ENCODE results near the gene CCDC85A. TPM values are rescaled to one million over a fixed set of nuclear protein-coding genes. Genes with fewer than 3 reads are reported as not detected.

Gene CCDC85A
- polyA plus RNA-seq, 6 donors from 2014 or later = not detected

GRCh38 chr2:56177420-56178220, 6.2 kb upstream of the CCDC85A start:
- no peak for DNase-seq
- no peaks in the 10 kb centered on the region for H3K36me3 Mint-ChIP-seq
- H3K4me3 Mint-ChIP-seq = peak overlapping the region in 1 of 8 donors; percentile 33
- H3K27me3 Mint-ChIP-seq = peaks cover 25 to 39% (median 30%) of the 10 kb centered on the region in 3 donors
- no peaks in the 10 kb centered on the region for H3K4me1 Mint-ChIP-seq
- no peak overlapping the region for H3K27ac Mint-ChIP-seq
- no peak for ATAC-seq (ENCODE audit: low read depth in 2 of 2)
- peaks cover 0 to 3% (median 0%) of the 10 kb centered on the region in 7 donors for H3K9me3 Mint-ChIP-seq

GRCh38 chr2:56179931-56180330, 3.9 kb upstream of the CCDC85A start:
- Mint-ChIP-seq H3K9me3 (peaks cover 0 to 3% (median 0%) of the 10 kb centered on the region in 7 donors), H3K27ac (no peak overlapping the region), H3K27me3 (peaks cover 28 to 52% (median 42%) of the 10 kb centered on the region in 3 donors), H3K4me3 (no peak overlapping the region), H3K36me3 (no peaks in the 10 kb centered on the region), H3K4me1 (peaks cover 0 to 4% (median 3%) of the 10 kb centered on the region in 3 donors)
- no peak for DNase-seq
- ATAC-seq (ENCODE audit: low read depth in 2 of 2) = no peak

- H3K4me1 Mint-ChIP-seq = peaks cover 0 to 14% (median 3%) of the 10 kb centered on the region in 3 donors
- peak overlapping the region in 4 of 8 donors; percentile 13 to 66 (median 49) for H3K4me3 Mint-ChIP-seq
- H3K27me3 Mint-ChIP-seq = peaks cover 49 to 77% (median 67%) of the 10 kb centered on the region in 3 donors
- DNase-seq (no peak), ATAC-seq (ENCODE audit: low read depth in 2 of 2) (no peak)
- H3K36me3 Mint-ChIP-seq = peaks cover 0 to 6% of the 10 kb centered on the region in 2 donors
- peaks cover 0 to 3% (median 0%) of the 10 kb centered on the region in 7 donors for H3K9me3 Mint-ChIP-seq
- no peak overlapping the region for H3K27ac Mint-ChIP-seq
These were observed 1.4 kb upstream of the CCDC85A start for GRCh38 chr2:56182420-56182819.

GRCh38 chr2:56184500-56185011, 766 bp downstream of the CCDC85A start:
- ATAC-seq (ENCODE audit: low read depth in 2 of 2) = no peak
- no peak overlapping the region for H3K27ac Mint-ChIP-seq
- peaks cover 0 to 14% (median 3%) of the 10 kb centered on the region in 3 donors for H3K4me1 Mint-ChIP-seq
- H3K36me3 Mint-ChIP-seq = peaks cover 0 to 6% of the 10 kb centered on the region in 2 donors
- peaks cover 0 to 3% (median 0%) of the 10 kb centered on the region in 7 donors for H3K9me3 Mint-ChIP-seq
- peaks cover 45 to 87% (median 63%) of the 10 kb centered on the region in 3 donors for H3K27me3 Mint-ChIP-seq
- peak overlapping the region in 3 of 8 donors; percentile 16 to 58 (median 51) for H3K4me3 Mint-ChIP-seq
- no peak for DNase-seq

- Mint-ChIP-seq H3K4me3 (peak overlapping the region; percentile 48 to 91 (median 66)), H3K27ac (no peak overlapping the region), H3K36me3 (peaks cover 0 to 6% of the 10 kb centered on the region in 2 donors), H3K4me1 (peaks cover 0 to 14% (median 3%) of the 10 kb centered on the region in 3 donors), H3K27me3 (peaks cover 40 to 87% (median 57%) of the 10 kb centered on the region in 3 donors), H3K9me3 (no peaks in the 10 kb centered on the region)
- ATAC-seq (ENCODE audit: low read depth in 2 of 2) (no peak), DNase-seq (no peak)
These were observed 1.4 kb downstream of the CCDC85A start for GRCh38 chr2:56185101-56185581.

GRCh38 chr2:56185582-56186046, 1.8 kb downstream of the CCDC85A start:
- H3K4me1 Mint-ChIP-seq = peaks cover 0 to 14% (median 3%) of the 10 kb centered on the region in 3 donors
- peaks cover 42 to 87% (median 57%) of the 10 kb centered on the region in 3 donors for H3K27me3 Mint-ChIP-seq
- peak overlapping the region; percentile 48 to 91 (median 65) for H3K4me3 Mint-ChIP-seq
- H3K36me3 Mint-ChIP-seq = peaks cover 0 to 6% of the 10 kb centered on the region in 2 donors
- no peaks in the 10 kb centered on the region for H3K9me3 Mint-ChIP-seq
- H3K27ac Mint-ChIP-seq = no peak overlapping the region
- no peak for DNase-seq
- no peak for ATAC-seq (ENCODE audit: low read depth in 2 of 2)

- H3K4me3 Mint-ChIP-seq = no peak overlapping the region
- H3K9me3 Mint-ChIP-seq = peaks cover 0 to 4% (median 0%) of the 10 kb centered on the region in 7 donors
- no peaks in the 10 kb centered on the region for H3K36me3 Mint-ChIP-seq
- H3K27ac Mint-ChIP-seq = no peak overlapping the region
- DNase-seq (no peak), ATAC-seq (ENCODE audit: low read depth in 2 of 2) (no peak)
- H3K27me3 Mint-ChIP-seq = peaks cover 22 to 57% (median 25%) of the 10 kb centered on the region in 3 donors
- H3K4me1 Mint-ChIP-seq = no peaks in the 10 kb centered on the region
These were observed 7.8 kb downstream of the CCDC85A start for GRCh38 chr2:56191617-56192016.

- peaks cover 12 to 46% (median 14%) of the 10 kb centered on the region in 3 donors for H3K27me3 Mint-ChIP-seq
- no peak overlapping the region for H3K27ac Mint-ChIP-seq
- ATAC-seq (ENCODE audit: low read depth in 2 of 2) = no peak
- peaks cover 0 to 4% (median 0%) of the 10 kb centered on the region in 7 donors for H3K9me3 Mint-ChIP-seq
- no peak overlapping the region for H3K4me3 Mint-ChIP-seq
- no peaks in the 10 kb centered on the region for H3K36me3 Mint-ChIP-seq
- no peaks in the 10 kb centered on the region for H3K4me1 Mint-ChIP-seq
- DNase-seq = no peak
These were observed 9.0 kb downstream of the CCDC85A start for GRCh38 chr2:56192664-56193305.

- Mint-ChIP-seq H3K36me3 (no peaks in the 10 kb centered on the region), H3K27me3 (peaks cover 7 to 18% (median 9%) of the 10 kb centered on the region in 3 donors), H3K9me3 (peaks cover 0 to 4% (median 0%) of the 10 kb centered on the region in 7 donors), H3K4me3 (no peak overlapping the region), H3K4me1 (no peaks in the 10 kb centered on the region), H3K27ac (no peak overlapping the region)
- ATAC-seq (ENCODE audit: low read depth in 2 of 2) (no peak), DNase-seq (no peak)
These were observed 11.8 kb downstream of the CCDC85A start for GRCh38 chr2:56195563-56195962.

GRCh38 chr2:56197816-56198215, 14.0 kb downstream of the CCDC85A start:
- Mint-ChIP-seq H3K27ac (no peak overlapping the region), H3K4me3 (no peak overlapping the region), H3K36me3 (no peaks in the 10 kb centered on the region), H3K4me1 (no peaks in the 10 kb centered on the region), H3K27me3 (peaks cover 0 to 7% (median 5%) of the 10 kb centered on the region in 3 donors), H3K9me3 (peaks cover 0 to 4% (median 0%) of the 10 kb centered on the region in 7 donors)
- ATAC-seq (ENCODE audit: low read depth in 2 of 2) (no peak), DNase-seq (no peak)

- ATAC-seq (ENCODE audit: low read depth in 2 of 2) = no peak
- Mint-ChIP-seq H3K36me3 (no peaks in the 10 kb centered on the region), H3K4me3 (no peak overlapping the region), H3K27ac (no peak overlapping the region), H3K4me1 (no peaks in the 10 kb centered on the region), H3K27me3 (peaks cover 0 to 4% (median 0%) of the 10 kb centered on the region in 3 donors), H3K9me3 (no peaks in the 10 kb centered on the region)
- DNase-seq = no peak
These were observed 15.1 kb downstream of the CCDC85A start for GRCh38 chr2:56198936-56199335.

GRCh38 chr2:56199492-56199891, 15.7 kb downstream of the CCDC85A start:
- Mint-ChIP-seq H3K4me3 (no peak overlapping the region), H3K27ac (no peak overlapping the region), H3K4me1 (no peaks in the 10 kb centered on the region), H3K36me3 (no peaks in the 10 kb centered on the region), H3K9me3 (no peaks in the 10 kb centered on the region), H3K27me3 (peaks cover 0 to 4% (median 0%) of the 10 kb centered on the region in 3 donors)
- ATAC-seq (ENCODE audit: low read depth in 2 of 2) (no peak), DNase-seq (no peak)

- H3K4me3 Mint-ChIP-seq = no peak overlapping the region
- H3K36me3 Mint-ChIP-seq = no peaks in the 10 kb centered on the region
- H3K4me1 Mint-ChIP-seq = no peaks in the 10 kb centered on the region
- no peak for ATAC-seq (ENCODE audit: low read depth in 2 of 2)
- DNase-seq = no peak
- H3K27me3 Mint-ChIP-seq = peaks cover 0 to 10% (median 5%) of the 10 kb centered on the region in 3 donors
- H3K27ac Mint-ChIP-seq = no peak overlapping the region
- peaks cover 0 to 3% (median 0%) of the 10 kb centered on the region in 7 donors for H3K9me3 Mint-ChIP-seq
These were observed 18.8 kb downstream of the CCDC85A start for GRCh38 chr2:56202381-56203121.

All from naive B cell (primary cell).